Stimulated activated CD4-positive, alpha-beta T cell treated with anti-CD3 and anti-CD28 coated beads, Interleukin-15, amount 100 ng/mL, for 1 hour (primary cell): ENCODE measurements around the gene OPN1SW.

Experiments used
- DNase-seq, 2 donors: peaks; one replicate each; pipeline ENCODE4 v3.0.0-alpha.2; 2020; ENCODE audit warnings: low read depth in 1 of 2, low spot score in 1 of 2

OPN1SW gene

DNA sequence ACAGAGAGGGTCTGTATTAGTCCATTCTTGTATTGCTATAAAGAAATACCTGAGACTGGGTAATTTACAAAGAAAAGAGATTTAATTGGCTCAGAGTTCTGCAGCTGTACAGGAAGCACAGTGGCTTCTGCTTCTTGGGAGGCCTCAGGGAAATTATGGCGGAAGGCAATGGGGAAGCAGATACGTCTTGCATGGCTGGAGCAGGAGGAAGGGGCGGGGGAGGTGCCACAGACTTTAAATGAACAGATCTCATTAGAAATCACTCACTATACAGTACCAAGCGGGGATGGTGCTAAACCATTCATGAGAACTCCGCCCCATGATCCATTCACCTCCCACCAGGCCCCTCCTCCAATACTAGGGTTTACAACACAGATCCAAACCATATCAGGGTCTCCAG lies 40.2 kb downstream of the OPN1SW start:
- DNase-seq: no peak

DNA sequence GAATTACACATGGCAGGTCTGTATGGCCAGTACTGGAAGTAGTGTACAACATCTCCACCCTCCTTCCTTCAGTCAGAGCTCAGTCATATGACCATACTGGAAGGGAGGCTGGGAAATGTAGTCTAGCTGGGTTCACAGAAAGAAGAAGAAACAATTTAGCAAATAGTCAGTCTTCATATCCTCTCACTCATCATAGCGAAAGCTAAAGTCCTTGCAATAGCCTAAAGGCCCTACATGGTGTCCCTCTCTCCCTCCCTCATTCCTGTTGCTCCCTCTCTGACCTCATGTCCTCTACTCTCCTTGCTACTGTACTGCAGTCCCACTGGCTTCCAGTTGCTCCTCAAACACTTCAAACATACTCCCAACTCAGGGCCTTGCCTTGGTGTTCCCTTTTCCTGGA lies 40.7 kb downstream of the OPN1SW start:
- no peak for DNase-seq

DNA sequence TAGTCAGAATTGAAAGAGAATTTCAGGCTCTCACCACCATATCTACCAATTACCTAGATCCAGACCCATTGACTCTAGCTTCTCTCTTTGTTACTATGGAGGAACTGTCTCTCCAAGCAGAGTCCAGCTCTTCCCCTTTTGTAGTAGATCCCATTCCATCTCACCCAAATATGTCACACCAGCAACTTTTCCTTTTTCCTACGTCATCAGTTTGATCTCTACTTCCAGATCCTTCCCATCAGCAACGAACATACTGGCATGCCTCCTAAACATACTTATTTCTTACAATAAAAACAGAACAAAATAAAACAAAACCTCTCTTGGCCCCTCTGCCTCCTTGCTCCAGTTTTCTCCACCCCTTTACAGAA lies 42.3 kb downstream of the OPN1SW start:
- no peak for DNase-seq

DNA sequence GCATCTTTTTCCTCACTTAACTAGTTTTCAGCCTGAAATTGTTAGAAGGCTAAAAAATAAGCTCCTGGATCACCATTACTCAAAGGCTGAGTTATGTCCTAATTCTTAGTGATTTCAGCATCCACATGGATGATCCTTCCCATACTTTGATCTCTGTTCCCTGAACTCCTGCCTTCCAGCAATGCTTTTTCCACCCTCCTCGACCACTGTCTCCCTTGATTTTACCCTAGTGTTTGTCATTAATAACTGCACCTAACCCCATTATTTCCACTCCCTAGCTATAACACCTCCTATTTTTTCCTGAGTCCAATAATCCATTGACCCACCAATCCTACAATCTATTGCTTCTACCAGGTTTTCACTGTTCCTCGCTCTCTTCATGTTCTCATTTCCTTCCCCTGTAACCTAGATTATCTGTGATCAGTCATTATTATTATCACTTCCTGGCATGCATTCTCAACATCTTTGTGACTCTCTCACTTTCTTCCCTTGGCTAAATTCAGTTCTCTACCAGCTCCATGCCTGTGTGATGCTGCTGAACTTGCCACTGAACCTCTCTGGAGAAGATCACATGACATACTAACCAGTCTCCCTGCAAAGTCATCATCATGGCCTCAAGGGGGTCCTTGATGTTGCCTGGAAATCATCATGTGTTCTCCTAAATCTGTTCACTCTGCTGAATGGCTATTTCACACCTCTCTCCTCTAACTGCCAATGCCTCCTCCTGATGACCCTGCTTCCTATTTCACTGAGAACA lies 42.9 kb downstream of the OPN1SW start:
- DNase-seq: no peak

DNA sequence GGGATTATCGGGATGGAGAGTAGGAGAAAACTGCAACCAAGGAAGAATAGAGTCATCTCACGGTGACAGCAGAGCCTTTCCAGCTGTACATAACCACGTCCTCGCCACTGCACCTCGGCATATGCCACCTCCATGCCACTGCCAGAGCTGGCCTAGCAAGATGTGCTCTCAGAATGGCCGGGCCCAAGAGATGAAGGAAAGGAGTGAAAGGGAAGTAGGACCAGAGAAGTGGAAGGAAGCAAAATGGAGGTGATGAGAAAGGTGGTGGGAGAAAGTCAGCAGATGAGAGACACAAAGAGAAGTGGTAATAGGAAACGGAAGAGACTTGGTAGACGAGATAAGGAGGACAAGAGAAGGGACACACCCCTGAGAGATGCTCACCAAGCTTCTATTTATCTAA lies 44.4 kb downstream of the OPN1SW start:
- DNase-seq: no peak

DNA sequence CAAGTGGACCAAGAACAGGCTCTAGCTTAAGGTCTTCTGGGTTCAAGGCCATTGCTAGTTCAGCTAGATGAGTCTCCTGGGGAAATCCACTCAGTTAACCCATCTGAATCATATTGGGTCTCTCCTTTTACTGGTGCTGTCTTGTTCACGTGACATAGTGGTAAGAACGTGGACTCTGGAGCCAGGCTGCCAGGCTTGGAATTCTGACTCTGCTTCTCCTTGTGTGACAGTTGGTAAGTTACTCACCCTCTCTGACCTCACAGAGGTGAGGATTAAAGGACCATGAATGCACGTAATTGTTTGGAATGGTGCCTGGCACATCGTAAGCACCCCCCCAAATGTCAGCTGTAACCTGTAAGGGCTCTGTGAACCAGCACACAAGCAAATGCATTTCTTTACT lies 46.1 kb downstream of the OPN1SW start:
- DNase-seq: no peak

DNA sequence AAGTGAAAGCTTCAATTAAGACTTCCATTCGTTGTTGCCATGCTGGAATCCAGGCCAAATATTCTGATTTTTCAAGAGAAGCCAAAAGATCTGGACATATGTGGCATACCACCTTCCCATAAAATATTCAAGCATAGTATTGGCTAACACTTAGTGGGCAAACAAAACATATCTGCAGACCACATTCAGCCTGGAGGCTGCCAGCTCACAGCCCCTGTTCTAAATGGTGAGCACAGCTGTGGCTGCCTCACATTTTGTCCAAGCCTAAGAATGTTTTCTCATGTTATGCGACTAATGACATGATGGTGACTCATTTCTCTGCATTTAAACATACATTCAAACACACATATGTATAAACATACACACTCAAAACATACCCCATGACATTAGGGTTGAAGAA lies 47.0 kb downstream of the OPN1SW start:
- no peak for DNase-seq

DNA sequence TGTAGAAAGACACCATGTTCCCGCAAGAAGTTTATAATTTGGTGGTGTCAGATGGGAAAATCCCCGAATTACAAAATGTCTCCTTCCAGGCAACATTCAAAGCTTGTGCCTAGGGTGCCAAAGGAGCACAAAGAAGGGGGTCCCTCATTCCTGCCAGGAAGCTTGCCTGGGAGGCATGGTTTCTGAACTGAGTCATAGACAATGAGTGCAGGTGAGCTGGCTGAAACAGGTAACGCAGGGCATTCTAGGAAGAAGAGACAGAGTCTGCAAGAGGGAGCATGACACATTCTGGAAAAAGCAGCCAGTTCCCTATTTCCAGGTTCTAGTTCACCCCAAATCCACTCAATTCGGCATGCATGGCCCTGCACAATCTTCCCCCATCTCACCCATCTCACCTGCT lies 48.4 kb downstream of the OPN1SW start:
- no peak for DNase-seq

DNA sequence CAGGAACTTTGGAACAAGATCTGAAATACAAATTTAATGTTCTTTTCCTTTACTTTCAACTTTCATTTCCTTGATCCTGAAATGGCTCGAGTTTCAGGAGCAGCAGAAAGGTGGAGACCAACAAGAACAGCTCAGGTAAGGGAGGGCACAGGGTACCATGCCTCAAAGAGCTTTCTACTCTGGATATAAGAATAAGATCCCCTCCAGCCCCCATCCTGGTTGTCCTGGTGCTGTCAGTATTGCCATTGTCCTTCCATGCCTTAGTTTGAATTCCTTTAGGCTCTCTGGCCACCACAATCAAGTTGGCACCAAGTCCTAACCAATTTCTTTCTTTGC lies 48.9 kb downstream of the OPN1SW start:
- DNase-seq: no peak

DNA sequence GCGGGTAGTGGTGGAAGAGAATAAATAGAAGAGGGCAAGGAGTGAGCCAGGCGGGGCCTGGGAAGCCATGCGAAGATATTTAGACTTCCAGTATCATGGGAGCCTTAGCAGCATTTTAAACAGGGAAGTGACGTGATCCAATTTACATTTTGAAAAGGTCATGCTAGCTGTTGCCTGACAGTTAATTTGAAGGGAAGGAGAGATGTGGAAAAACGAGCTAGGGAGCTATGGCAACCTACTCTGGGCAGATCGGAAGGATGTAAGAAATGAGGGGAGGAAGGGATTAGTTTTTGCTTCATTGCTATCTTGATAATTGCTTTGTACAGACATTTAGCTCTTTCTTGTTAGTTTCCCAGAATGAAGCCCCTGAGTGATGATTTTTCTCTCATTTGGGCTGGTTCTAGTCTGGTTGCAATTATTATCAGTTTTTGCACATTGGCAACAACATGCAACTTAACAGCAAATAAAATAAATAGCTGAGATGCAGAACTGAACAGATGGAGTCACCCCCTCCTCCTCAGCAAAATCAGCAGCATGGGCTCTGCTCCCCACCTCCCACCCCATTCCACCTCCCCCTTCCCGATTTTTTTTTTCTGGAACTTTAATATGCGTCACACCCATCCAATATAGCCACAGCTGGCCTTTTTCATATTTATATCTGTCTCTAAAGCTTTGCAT lies 49.4 kb downstream of the OPN1SW start:
- DNase-seq: no peak

DNA sequence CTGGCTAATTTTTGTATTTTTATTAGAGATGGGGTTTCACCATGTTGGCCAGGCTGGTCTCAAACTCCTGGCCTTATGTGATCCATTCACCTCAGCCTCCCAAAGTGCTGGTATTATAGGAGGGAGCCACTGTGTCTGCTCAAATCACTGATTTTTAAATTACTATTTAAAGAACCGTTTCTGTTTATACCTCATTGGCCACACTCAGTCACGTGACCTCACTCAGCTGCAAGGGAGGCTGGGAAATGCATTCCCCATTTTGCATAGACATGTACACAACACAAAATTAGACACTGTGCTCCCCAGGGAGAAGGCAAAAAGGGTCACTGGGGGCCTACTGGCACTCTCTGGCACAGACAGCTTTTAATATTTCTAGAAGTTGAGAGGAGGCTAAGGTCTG lies 50.1 kb downstream of the OPN1SW start:
- no peak for DNase-seq

DNA sequence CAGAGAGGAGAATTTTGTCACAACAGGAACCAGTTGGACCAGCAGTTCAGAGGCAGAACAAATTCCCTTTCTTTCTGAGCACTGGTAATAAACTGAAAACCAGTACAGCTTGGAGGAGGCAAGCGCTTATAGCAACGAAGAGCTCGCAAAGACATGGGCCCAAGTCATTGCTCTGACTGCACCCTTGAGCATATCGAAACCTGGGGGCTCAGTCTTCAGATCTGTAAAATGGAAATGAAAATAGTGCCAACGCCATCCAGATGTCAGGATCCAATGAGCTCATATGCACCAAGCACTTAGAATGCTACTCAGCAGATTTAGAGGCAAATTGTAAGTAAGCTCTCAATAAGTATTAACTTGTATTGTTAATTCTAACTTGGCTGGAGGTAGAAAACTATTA lies 50.9 kb downstream of the OPN1SW start:
- no peak for DNase-seq
